Heart left ventricle (tissue), 13 donors: ENCODE data around the gene TRPV3.

Experiments
- POLR2A ChIP-seq, 2 donors: fragments of 450-650 bp; IDR thresholded peaks; one replicate each; pipeline ENCODE4 v1.6.1; 2017; ENCODE audit warnings: antibody characterized with exemption in 2 of 2, mild to moderate bottlenecking in 2 of 2, moderate library complexity in 2 of 2
- TF ChIP-seq, protein P1 (sequence below), 12 donors: fragments of 200-600 bp; sonication (generic) in 4 of 12; IDR thresholded peaks; one replicate each; pipeline versions ENCODE4 v1.5.0 to v1.8.0; 2018 to 2022; ENCODE audit warnings: antibody characterized with exemption in 12 of 12, mild to moderate bottlenecking in 5 of 12
- donor health status: ischemic (EF 13 %, LVEDD 7.1; RV severe dilation, severe dysfunction).
- donor health status: DM: no; HTN: yes; CAD: no.
- donor health status: DM: no; HTN: no; CAD: no.
- donor health status: ischemic (EF 25% LVEDD 6.9; RV normal size, moderate dysfunction).
- donor health status: ischemic (EF 25% LVEDD 5.7; RV mildly dilated, moderate dysfunction).
- donor health status: ischemic (EF 35%, LVEDD 5.7; RV mildly dilated, moderate dysfunction).
- donor health status: nonischemic (EF 11% LVEDD 7.7; RV severe dilation, severe dysfunction).
- donor health status: DM: yes; HTN: yes; CAD: no.
- donor health status: PGD.
- donor health status: ischemic (EF 29% LVEDD 5.4; RV normal size, mild dysfunction).
- donor health status: nonischemic (EF 23%, LVEDD 6.1; RV moderate dilation, normal function).

DNA sequence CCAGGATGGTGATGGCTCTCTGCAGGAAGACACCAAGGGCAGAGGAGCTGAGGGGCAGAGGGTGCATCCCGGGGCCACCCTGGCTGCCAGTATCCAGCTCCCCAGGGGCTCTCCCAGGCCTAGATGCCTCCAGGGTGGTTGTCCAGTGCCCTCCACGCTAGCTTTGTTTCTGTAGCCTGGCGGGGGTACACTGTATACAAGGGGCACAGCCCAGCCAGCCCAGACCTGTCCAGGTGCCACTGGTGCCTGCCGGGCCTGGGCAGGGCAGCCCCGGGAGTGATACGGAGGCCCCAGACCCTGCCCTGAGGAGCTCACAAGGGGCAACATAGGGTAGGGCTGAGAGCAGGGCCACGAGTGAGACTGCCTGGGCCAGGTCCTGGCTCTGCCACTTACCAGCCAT is 14.6 kb upstream of the TRPV3 start:
- TF ChIP-seq, protein P1, sequence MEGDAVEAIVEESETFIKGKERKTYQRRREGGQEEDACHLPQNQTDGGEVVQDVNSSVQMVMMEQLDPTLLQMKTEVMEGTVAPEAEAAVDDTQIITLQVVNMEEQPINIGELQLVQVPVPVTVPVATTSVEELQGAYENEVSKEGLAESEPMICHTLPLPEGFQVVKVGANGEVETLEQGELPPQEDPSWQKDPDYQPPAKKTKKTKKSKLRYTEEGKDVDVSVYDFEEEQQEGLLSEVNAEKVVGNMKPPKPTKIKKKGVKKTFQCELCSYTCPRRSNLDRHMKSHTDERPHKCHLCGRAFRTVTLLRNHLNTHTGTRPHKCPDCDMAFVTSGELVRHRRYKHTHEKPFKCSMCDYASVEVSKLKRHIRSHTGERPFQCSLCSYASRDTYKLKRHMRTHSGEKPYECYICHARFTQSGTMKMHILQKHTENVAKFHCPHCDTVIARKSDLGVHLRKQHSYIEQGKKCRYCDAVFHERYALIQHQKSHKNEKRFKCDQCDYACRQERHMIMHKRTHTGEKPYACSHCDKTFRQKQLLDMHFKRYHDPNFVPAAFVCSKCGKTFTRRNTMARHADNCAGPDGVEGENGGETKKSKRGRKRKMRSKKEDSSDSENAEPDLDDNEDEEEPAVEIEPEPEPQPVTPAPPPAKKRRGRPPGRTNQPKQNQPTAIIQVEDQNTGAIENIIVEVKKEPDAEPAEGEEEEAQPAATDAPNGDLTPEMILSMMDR (IDR thresholded peaks at IDR 0.05), result no peak
- no peak for TF ChIP-seq POLR2A (IDR thresholded peaks at IDR 0.05)
